Endothelial cell (in vitro differentiated cells): ENCODE measurements around the gene ATP9A. TPM values are rescaled to one million over a fixed set of nuclear protein-coding genes. Genes with fewer than 3 reads are reported as not detected.
A peak's percentile ranks its signal among the peaks of the same experiment; 100 is the strongest.

Source experiments
- DNase-seq: peaks from one replicate; pipeline ENCODE4 v3.0.0; 2021; ENCODE audit warnings: low spot score
- H3K27ac Mint-ChIP-seq: one replicate; pipeline ENCODE4 v1.8.0; 2021; ENCODE audit warnings: mixed read lengths, inconsistent platforms; ENCODE audit not compliant: unreplicated experiment
- H3K27me3 Mint-ChIP-seq: one replicate; pipeline ENCODE4 v1.8.0; 2021; ENCODE audit warnings: mild to moderate bottlenecking, moderate library complexity, mixed read lengths, inconsistent platforms; ENCODE audit not compliant: unreplicated experiment
- H3K36me3 Mint-ChIP-seq: one replicate; pipeline ENCODE4 v1.8.0; 2021; ENCODE audit warnings: mild to moderate bottlenecking, low read depth, mixed read lengths, inconsistent platforms; ENCODE audit not compliant: unreplicated experiment
- H3K4me1 Mint-ChIP-seq: one replicate; pipeline ENCODE4 v1.8.0; 2021; ENCODE audit warnings: mild to moderate bottlenecking, mixed read lengths, inconsistent platforms; ENCODE audit not compliant: unreplicated experiment
- H3K4me3 Mint-ChIP-seq: one replicate; pipeline ENCODE4 v1.8.0; 2021; ENCODE audit warnings: mild to moderate bottlenecking, mixed read lengths, inconsistent platforms; ENCODE audit not compliant: unreplicated experiment
- H3K9me3 Mint-ChIP-seq: one replicate; pipeline ENCODE4 v1.8.0; 2021; ENCODE audit warnings: mixed read lengths, inconsistent platforms; ENCODE audit not compliant: unreplicated experiment
- total RNA-seq: library from RNA; stranded (reverse); fragmentation: NEBNext Ultra II Directional; extraction: Animal tissue kit (Norgen Biotek cat#: 25700); gene quantifications from one replicate; pipeline ENCODE4 v1.2.1, GENCODE V29; 2021; ENCODE audit not compliant: unreplicated experiment
- TF ChIP-seq, protein P1 (sequence below): fragments of 200-600 bp; sonication (generic); IDR thresholded peaks from one replicate; pipeline ENCODE4 v1.5.0; 2021; ENCODE audit warnings: antibody characterized with exemption; ENCODE audit not compliant: unreplicated experiment

The ATP9A gene
- total RNA-seq, 1 donor from 2014 or later = 30.6 TPM

DNA sequence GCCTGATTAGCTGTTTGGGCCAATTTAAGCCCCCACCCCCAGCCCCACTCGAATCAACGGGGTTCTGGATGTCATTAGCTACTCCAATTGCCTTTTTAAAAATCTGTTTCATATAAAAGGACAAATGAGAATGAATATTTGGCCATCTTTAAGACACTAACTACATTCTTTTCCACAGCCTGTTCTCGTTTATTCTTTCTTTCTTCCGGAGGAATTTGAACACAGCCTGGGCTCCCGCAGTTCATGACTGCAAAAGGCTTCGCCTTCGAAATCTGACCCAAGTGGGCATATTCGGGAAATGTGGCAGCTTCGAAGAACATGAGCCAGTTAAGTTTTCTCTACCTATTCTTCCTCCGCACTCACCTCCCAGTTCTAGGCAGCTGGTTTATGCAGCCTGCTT, 176.3 kb downstream of the ATP9A start:
- Mint-ChIP-seq H3K4me1 (peaks cover 6% of the 10 kb centered on the region), H3K36me3 (no peaks in the 10 kb centered on the region)

DNA sequence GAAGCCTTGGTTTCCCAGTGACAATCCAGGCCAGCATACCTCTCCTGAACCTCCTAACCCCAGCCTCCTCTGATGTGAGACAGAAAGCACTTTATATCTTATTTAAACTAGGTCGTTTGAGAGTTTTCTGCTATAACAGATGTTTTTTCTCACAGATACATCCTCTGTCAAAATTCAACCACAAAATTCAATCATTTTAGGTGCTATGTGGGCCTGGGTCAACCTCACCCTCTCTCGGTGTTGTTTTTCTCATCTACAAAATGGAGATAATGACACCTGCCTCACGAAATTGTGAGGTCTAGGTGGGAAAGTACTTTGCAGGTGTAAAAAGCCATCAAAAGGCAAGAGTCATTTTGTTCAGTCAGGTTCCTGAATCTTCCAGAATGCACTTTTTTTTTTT, 179.4 kb downstream of the ATP9A start:
- Mint-ChIP-seq H3K36me3 (no peaks in the 10 kb centered on the region), H3K27me3 (peaks cover 4% of the 10 kb centered on the region)
- TF ChIP-seq, protein P1, sequence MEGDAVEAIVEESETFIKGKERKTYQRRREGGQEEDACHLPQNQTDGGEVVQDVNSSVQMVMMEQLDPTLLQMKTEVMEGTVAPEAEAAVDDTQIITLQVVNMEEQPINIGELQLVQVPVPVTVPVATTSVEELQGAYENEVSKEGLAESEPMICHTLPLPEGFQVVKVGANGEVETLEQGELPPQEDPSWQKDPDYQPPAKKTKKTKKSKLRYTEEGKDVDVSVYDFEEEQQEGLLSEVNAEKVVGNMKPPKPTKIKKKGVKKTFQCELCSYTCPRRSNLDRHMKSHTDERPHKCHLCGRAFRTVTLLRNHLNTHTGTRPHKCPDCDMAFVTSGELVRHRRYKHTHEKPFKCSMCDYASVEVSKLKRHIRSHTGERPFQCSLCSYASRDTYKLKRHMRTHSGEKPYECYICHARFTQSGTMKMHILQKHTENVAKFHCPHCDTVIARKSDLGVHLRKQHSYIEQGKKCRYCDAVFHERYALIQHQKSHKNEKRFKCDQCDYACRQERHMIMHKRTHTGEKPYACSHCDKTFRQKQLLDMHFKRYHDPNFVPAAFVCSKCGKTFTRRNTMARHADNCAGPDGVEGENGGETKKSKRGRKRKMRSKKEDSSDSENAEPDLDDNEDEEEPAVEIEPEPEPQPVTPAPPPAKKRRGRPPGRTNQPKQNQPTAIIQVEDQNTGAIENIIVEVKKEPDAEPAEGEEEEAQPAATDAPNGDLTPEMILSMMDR = no peak

More for the DNA sequence above, 176.3 kb downstream of the ATP9A start:
- H3K27me3 Mint-ChIP-seq = peaks cover 3% of the 10 kb centered on the region
- no peaks in the 10 kb centered on the region for H3K9me3 Mint-ChIP-seq
- H3K27ac Mint-ChIP-seq = no peak overlapping the region
- TF ChIP-seq, protein P1 = no peak
- H3K4me3 Mint-ChIP-seq = no peak overlapping the region
- DNase-seq = no peak

DNA sequence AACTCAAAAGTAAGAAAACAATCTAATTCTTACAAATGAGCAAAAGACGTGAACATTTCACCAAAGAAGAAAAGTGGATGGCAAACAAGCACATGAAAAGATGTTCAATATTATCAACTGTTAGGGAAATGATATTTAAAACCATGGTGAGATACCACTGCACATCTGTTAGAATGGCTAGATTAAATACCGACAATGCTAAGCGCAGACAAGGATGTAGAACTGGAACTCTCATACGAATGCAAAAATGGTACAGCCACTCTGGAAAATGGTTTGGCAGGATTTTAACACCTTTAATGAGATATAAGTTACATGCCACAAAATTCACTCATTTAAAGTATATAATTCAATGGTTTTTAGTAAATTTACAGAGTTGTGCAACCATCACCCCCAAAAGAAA, 181.0 kb downstream of the ATP9A start:
- peaks cover 17% of the 10 kb centered on the region for H3K4me1 Mint-ChIP-seq
- TF ChIP-seq, protein P1 = no peak
- peaks cover 3% of the 10 kb centered on the region for H3K27me3 Mint-ChIP-seq
- no peak for DNase-seq
- H3K27ac Mint-ChIP-seq = no peak overlapping the region
- H3K9me3 Mint-ChIP-seq = no peaks in the 10 kb centered on the region
- no peak overlapping the region for H3K4me3 Mint-ChIP-seq
- no peaks in the 10 kb centered on the region for H3K36me3 Mint-ChIP-seq

More for the DNA sequence above, 179.4 kb downstream of the ATP9A start:
- no peak overlapping the region for H3K4me3 Mint-ChIP-seq
- no peak for DNase-seq
- H3K27ac Mint-ChIP-seq = no peak overlapping the region
- H3K9me3 Mint-ChIP-seq = no peaks in the 10 kb centered on the region
- peaks cover 14% of the 10 kb centered on the region for H3K4me1 Mint-ChIP-seq

DNA sequence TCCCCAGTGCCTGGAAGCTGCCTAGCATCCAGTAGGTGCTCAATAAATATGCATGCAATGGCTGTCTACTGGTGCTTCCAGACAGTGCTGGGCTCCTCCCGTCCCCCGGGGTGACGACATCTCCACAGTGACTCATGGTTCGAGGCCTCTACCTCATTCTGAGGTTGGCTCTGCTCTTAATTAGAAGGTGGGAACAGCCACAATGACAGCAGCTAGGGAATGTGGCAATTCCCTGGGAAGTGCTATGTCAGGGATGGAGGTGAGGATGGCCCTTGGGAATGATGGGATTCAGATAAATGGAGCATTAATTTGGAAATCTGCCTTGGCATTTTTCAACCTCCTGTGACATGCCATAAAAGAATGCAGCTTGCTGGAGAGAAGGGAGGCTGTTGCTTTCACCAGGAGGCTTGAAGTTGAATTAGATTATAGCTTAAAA, 182.2 kb downstream of the ATP9A start:
- H3K36me3 Mint-ChIP-seq = no peaks in the 10 kb centered on the region
- TF ChIP-seq, protein P1 = no peak
- no peak for DNase-seq
- peaks cover 9% of the 10 kb centered on the region for H3K27me3 Mint-ChIP-seq
- no peak overlapping the region for H3K4me3 Mint-ChIP-seq
- H3K4me1 Mint-ChIP-seq = peaks cover 17% of the 10 kb centered on the region
- peak overlapping the region; percentile 9 for H3K27ac Mint-ChIP-seq
- H3K9me3 Mint-ChIP-seq = no peaks in the 10 kb centered on the region

DNA sequence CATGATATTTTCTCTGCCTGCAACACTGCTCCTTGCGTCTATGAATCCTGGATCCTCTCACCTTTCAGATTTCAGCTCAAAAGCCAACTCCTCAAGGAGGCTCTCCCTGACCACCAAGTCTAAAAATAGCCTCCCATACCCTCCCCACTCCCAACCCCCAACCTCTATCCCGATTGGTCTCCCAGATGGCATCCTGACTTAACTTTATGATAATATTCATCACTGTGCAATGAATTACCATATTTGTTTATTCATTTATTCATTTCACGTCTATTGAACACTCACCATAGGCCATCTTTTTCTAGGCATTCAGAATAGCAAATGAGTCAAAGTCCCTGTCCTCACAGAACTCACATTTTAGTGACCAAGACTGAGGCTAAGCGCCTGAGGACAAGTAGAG, 183.0 kb downstream of the ATP9A start:
- Mint-ChIP-seq H3K4me3 (no peak overlapping the region), H3K27me3 (peaks cover 9% of the 10 kb centered on the region), H3K27ac (no peak overlapping the region), H3K4me1 (peaks cover 17% of the 10 kb centered on the region), H3K9me3 (no peaks in the 10 kb centered on the region), H3K36me3 (no peaks in the 10 kb centered on the region)
- TF ChIP-seq, protein P1 = no peak
- DNase-seq = no peak
